Suprapubic skin (tissue), 4 donors: ENCODE measurements around the gene SCGB1C1.

Experiments used
- POLR2A ChIP-seq, 2 donors: fragments of 450-650 bp; IDR thresholded peaks; one replicate each; pipeline ENCODE4 v1.6.1; 2017; ENCODE audit warnings: antibody characterized with exemption in 2 of 2, mild to moderate bottlenecking in 2 of 2, moderate library complexity in 2 of 2
- POLR2AphosphoS5 ChIP-seq, 3 donors: sonication (generic); formaldehyde crosslinking; IDR thresholded peaks; one replicate each; pipeline ENCODE4 v1.6.1; 2017; ENCODE audit warnings: antibody characterized with exemption in 3 of 3
- TF ChIP-seq, protein P1 (sequence below), 2 donors: fragments of 200-600 bp in 1 of 2; fragments of 450-650 bp in 1 of 2; sonication (generic) in 1 of 2; IDR thresholded peaks; one replicate each; pipeline ENCODE4 v1.5.1; 2016 to 2019; ENCODE audit warnings: antibody characterized with exemption in 2 of 2, mild to moderate bottlenecking in 1 of 2, moderate library complexity in 1 of 2

- TF ChIP-seq, protein P1, sequence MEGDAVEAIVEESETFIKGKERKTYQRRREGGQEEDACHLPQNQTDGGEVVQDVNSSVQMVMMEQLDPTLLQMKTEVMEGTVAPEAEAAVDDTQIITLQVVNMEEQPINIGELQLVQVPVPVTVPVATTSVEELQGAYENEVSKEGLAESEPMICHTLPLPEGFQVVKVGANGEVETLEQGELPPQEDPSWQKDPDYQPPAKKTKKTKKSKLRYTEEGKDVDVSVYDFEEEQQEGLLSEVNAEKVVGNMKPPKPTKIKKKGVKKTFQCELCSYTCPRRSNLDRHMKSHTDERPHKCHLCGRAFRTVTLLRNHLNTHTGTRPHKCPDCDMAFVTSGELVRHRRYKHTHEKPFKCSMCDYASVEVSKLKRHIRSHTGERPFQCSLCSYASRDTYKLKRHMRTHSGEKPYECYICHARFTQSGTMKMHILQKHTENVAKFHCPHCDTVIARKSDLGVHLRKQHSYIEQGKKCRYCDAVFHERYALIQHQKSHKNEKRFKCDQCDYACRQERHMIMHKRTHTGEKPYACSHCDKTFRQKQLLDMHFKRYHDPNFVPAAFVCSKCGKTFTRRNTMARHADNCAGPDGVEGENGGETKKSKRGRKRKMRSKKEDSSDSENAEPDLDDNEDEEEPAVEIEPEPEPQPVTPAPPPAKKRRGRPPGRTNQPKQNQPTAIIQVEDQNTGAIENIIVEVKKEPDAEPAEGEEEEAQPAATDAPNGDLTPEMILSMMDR (IDR thresholded peaks at IDR 0.05): no peak
- TF ChIP-seq POLR2AphosphoS5 (IDR thresholded peaks at IDR 0.05) (no peak), POLR2A (IDR thresholded peaks at IDR 0.05) (no peak)
Observed at GRCh38 chr11:232783-233565, 40.1 kb downstream of the SCGB1C1 start.
